A549 (cell line): ENCODE data around the gene PTGFRN. TPM values are rescaled to one million over a fixed set of nuclear protein-coding genes. Genes with fewer than 3 reads are reported as not detected.

Source experiments
- ATAC-seq, 2 experiments: fragments of 200-7000 bp in 1 of 2; fragments of >200 bp in 1 of 2; cut with Nextera tagmentation in 1 of 2; cut with Tn5 transposase in 1 of 2; 3 replicates each; pipeline versions ENCODE4 v1.8.0 to v1.9.1; 2018 to 2020; ENCODE audit warnings: mild to moderate bottlenecking in 1 of 2, moderate library complexity in 1 of 2
- CTCF ChIA-PET: fragments of 300-600 bp; sonication (Branson Sonifier 250); formaldehyde crosslinking; extraction: SDS; loops from one replicate; lab custom pipeline; 2021; ENCODE audit warnings: antibody characterized with exemption, inconsistent platforms; lab: Yijun Ruan, JAX
- POLR2A ChIA-PET: fragments of 350-600 bp; formaldehyde crosslinking; extraction: SDS; loops from one replicate; lab custom pipeline; 2021; ENCODE audit warnings: antibody characterized with exemption, inconsistent platforms; lab: Yijun Ruan, JAX
- DNase-seq, 2 experiments: peaks; one replicate each; pipeline versions ENCODE4 v3.0.0 to v3.0.0-alpha.2; 2011 to 2016; ENCODE audit warnings: low read depth in 1 of 2, low spot score in 1 of 2
- FAIRE-seq: peaks from 2 replicates; lab custom pipeline; 2011; peaks lifted over from hg19 to GRCh38; lab: Jason Lieb, UNC
- H3K27ac ChIP-seq, 2 experiments: fragments of >200 bp; sonication (Bioruptor Twin); formaldehyde crosslinking; 3 replicates each; pipeline ENCODE4 v1.5.1; 2016 to 2017
- H3K4me1 ChIP-seq: fragments of >200 bp; sonication (Bioruptor Twin); formaldehyde crosslinking; 3 replicates; pipeline ENCODE4 v1.6.1; 2016
- H3K4me2 ChIP-seq: fragments of >200 bp; sonication (Bioruptor Twin); formaldehyde crosslinking; 3 replicates; pipeline ENCODE4 v1.6.1; 2016
- H3K4me3 ChIP-seq: fragments of >200 bp; sonication (Bioruptor Twin); formaldehyde crosslinking; 3 replicates; pipeline ENCODE4 v1.5.1; 2016
- H3K9me3 ChIP-seq: fragments of >200 bp; sonication (Bioruptor Twin); formaldehyde crosslinking; 3 replicates; pipeline ENCODE4 v1.6.1; 2016
- CEBPB ChIP-seq, 2 experiments: fragments of >200 bp in 1 of 2; sonication (Bioruptor Twin) in 1 of 2; formaldehyde crosslinking in 1 of 2; IDR thresholded peaks; 2 replicates each; pipeline ENCODE4 v1.6.1; 2012 to 2016
- CHD4 ChIP-seq: fragments of 200-600 bp; sonication (generic); IDR thresholded peaks from 2 replicates; pipeline ENCODE4 v1.6.1; 2016; ENCODE audit warnings: antibody characterized with exemption, mild to moderate bottlenecking, borderline replicate concordance
- FOSL2 ChIP-seq, 2 experiments: fragments of 450-650 bp in 1 of 2; fragments of >200 bp in 1 of 2; sonication (Bioruptor Twin) in 1 of 2; formaldehyde crosslinking; IDR thresholded peaks; 2 replicates each; pipeline versions ENCODE4 v1.5.0 to v1.6.1; 2016 to 2020; ENCODE audit warnings: mild to moderate bottlenecking in 1 of 2, moderate library complexity in 1 of 2
- GATA3 ChIP-seq: IDR thresholded peaks from 2 replicates; pipeline ENCODE4 v1.6.1; 2012; ENCODE audit warnings: borderline replicate concordance
- HDAC2 ChIP-seq: fragments of 200-600 bp; sonication (generic); IDR thresholded peaks from 2 replicates; pipeline ENCODE4 v1.6.1; 2016
- JUN ChIP-seq, 2 experiments: fragments of >200 bp; sonication (Bioruptor Twin); formaldehyde crosslinking; IDR thresholded peaks; 2 replicates in 1 of 2; 3 replicates in 1 of 2; pipeline ENCODE4 v1.6.1; 2016 to 2017
- KDM1A ChIP-seq: fragments of 200-600 bp; sonication (generic); IDR thresholded peaks from 2 replicates; pipeline ENCODE4 v1.6.1; 2016; ENCODE audit warnings: low read depth, mild to moderate bottlenecking
- KDM5A ChIP-seq: fragments of 200-600 bp; sonication (generic); IDR thresholded peaks from 2 replicates; pipeline ENCODE4 v1.6.1; 2016; ENCODE audit warnings: antibody characterized with exemption, mild to moderate bottlenecking
- MAZ ChIP-seq: fragments of 150-350 bp; IDR thresholded peaks from 2 replicates; pipeline ENCODE4 v1.6.1; 2014; ENCODE audit warnings: antibody characterized with exemption, low read depth, low read length, borderline replicate concordance
- MYC ChIP-seq: IDR thresholded peaks from 2 replicates; pipeline ENCODE4 v1.6.1; 2012; ENCODE audit warnings: mild to moderate bottlenecking, inconsistent platforms, low read length, improper control_type of control experiment, borderline replicate concordance
- POLR2AphosphoS2 ChIP-seq: conservative IDR thresholded peaks from 2 replicates; pipeline ENCODE4 v1.6.1; 2012; ENCODE audit warnings: low read length, improper control_type of control experiment, inconsistent platforms
- RARB ChIP-seq: fragments of 250-450 bp; sonication (Bioruptor Pico); IDR thresholded peaks from 2 replicates; pipeline ENCODE4 v1.8.0; 2021; ENCODE audit warnings: mild to moderate bottlenecking, moderate library complexity
- SREBF2 ChIP-seq: fragments of 450-650 bp; IDR thresholded peaks from 2 replicates; pipeline ENCODE4 v1.6.1; 2014; ENCODE audit warnings: mild to moderate bottlenecking, moderate library complexity
- ZFP36 ChIP-seq: fragments of 450-650 bp; IDR thresholded peaks from 2 replicates; pipeline ENCODE4 v1.6.1; 2014; ENCODE audit warnings: borderline replicate concordance; ENCODE audit not compliant: partially characterized antibody
- WGBS: methylation state at CpG from one replicate; pipeline ENCODE4 v1.1.6; 2017; ENCODE audit errors: missing lambda C conversion rate; 5-methylcytosine and 5-hydroxymethylcytosine counted together
- polyA plus RNA-seq, 4 experiments: library from polyadenylated mRNA; depleted of rRNA in 3 of 4; stranded (reverse); fragments of >200 nt; fragmentation: RNase III in 1 of 4; extraction: RNeasy Plus Mini Kit Qiagen cat#74134 plus additional on column Dnase treatment in 1 of 4; gene quantifications; 2 replicates in 3 of 4; 3 replicates in 1 of 4; pipeline ENCODE4 v1.2.3, GENCODE V29; 2011 to 2017
- TF ChIP-seq, protein P1 (sequence below): fragments of 200-600 bp; sonication (generic); IDR thresholded peaks from 2 replicates; pipeline ENCODE4 v1.6.1; 2016; ENCODE audit warnings: antibody characterized with exemption, mild to moderate bottlenecking, moderate library complexity
- TF ChIP-seq, protein P2 (sequence below): fragments of 250-450 bp; sonication (Bioruptor Pico); IDR thresholded peaks from 2 replicates; pipeline ENCODE4 v1.5.0; 2021; ENCODE audit warnings: mild to moderate bottlenecking, moderate library complexity, borderline replicate concordance
- TF ChIP-seq, protein P3 (sequence below): fragments of >200 bp; sonication (Bioruptor Twin); formaldehyde crosslinking; IDR thresholded peaks from 3 replicates; pipeline ENCODE4 v1.6.1; 2016

PTGFRN gene
- polyA plus RNA-seq, 2 of the 4 experiments (the other 2 are of a cell fraction), result 17.4 to 39.0 TPM

DNA sequence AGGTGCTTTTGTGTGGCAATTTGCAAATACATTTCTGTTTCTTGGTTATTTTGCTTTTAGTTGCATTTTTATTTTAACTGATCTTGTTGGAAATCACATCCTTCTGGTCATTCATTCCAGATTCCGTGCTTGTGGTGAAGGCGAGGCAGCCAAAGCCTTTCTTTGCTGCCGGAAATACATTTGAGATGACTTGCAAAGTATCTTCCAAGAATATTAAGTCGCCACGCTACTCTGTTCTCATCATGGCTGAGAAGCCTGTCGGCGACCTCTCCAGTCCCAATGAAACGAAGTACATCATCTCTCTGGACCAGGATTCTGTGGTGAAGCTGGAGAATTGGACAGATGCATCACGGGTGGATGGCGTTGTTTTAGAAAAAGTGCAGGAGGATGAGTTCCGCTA lies 57.1 kb downstream of the PTGFRN start (continued):
- TF ChIP-seq FOSL2 (IDR thresholded peaks at IDR 0.05), result no peak
- TF ChIP-seq FOSL2 (CRISPR knock-in tag; IDR thresholded peaks at IDR 0.05), result no peak
- no peak for TF ChIP-seq ZFP36
- TF ChIP-seq MYC, result no peak
- no peak for TF ChIP-seq HDAC2
- no peak for TF ChIP-seq POLR2AphosphoS2

DNA sequence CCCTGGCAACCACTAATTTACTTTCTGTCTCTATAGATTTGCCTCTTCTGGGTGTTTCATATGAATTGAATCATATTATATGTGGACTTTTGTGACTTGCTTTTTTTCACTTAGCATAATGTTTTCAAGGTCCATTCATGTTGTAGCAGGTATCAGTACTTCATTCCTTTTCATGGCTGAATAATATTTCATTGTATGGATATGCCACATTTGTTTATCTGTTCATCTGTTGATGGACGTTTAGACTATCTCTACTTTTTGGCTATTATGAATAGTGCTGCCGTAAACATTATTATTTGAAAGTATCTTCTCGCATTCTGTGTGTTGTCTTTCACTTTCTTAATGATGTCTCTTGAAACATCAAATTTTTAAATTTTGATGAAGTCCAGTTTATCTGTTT lies 59.0 kb downstream of the PTGFRN start:
- ChIA-PET POLR2A (no interaction called here), CTCF (no interaction called here)
- ATAC-seq (no peak), DNase-seq (no peak), FAIRE-seq (no peak)
- Histone ChIP-seq H3K4me3 (no peak overlapping the region), H3K9me3 (no peaks in the 10 kb centered on the region), H3K27ac (no peak overlapping the region), H3K4me1 (peaks cover 7% of the 10 kb centered on the region; the same call in 1 of the 3 replicates), H3K4me2 (no peak overlapping the region)
- TF ChIP-seq, protein P1, sequence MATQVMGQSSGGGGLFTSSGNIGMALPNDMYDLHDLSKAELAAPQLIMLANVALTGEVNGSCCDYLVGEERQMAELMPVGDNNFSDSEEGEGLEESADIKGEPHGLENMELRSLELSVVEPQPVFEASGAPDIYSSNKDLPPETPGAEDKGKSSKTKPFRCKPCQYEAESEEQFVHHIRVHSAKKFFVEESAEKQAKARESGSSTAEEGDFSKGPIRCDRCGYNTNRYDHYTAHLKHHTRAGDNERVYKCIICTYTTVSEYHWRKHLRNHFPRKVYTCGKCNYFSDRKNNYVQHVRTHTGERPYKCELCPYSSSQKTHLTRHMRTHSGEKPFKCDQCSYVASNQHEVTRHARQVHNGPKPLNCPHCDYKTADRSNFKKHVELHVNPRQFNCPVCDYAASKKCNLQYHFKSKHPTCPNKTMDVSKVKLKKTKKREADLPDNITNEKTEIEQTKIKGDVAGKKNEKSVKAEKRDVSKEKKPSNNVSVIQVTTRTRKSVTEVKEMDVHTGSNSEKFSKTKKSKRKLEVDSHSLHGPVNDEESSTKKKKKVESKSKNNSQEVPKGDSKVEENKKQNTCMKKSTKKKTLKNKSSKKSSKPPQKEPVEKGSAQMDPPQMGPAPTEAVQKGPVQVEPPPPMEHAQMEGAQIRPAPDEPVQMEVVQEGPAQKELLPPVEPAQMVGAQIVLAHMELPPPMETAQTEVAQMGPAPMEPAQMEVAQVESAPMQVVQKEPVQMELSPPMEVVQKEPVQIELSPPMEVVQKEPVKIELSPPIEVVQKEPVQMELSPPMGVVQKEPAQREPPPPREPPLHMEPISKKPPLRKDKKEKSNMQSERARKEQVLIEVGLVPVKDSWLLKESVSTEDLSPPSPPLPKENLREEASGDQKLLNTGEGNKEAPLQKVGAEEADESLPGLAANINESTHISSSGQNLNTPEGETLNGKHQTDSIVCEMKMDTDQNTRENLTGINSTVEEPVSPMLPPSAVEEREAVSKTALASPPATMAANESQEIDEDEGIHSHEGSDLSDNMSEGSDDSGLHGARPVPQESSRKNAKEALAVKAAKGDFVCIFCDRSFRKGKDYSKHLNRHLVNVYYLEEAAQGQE, result no peak
- no peak for TF ChIP-seq CHD4
- TF ChIP-seq, protein P2, sequence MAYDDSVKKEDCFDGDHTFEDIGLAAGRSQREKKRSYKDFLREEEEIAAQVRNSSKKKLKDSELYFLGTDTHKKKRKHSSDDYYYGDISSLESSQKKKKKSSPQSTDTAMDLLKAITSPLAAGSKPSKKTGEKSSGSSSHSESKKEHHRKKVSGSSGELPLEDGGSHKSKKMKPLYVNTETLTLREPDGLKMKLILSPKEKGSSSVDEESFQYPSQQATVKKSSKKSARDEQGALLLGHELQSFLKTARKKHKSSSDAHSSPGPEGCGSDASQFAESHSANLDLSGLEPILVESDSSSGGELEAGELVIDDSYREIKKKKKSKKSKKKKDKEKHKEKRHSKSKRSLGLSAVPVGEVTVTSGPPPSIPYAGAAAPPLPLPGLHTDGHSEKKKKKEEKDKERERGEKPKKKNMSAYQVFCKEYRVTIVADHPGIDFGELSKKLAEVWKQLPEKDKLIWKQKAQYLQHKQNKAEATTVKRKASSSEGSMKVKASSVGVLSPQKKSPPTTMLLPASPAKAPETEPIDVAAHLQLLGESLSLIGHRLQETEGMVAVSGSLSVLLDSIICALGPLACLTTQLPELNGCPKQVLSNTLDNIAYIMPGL, result no peak
- TF ChIP-seq GATA3, result no peak
- no peak for TF ChIP-seq POLR2AphosphoS2
- TF ChIP-seq KDM1A, result no peak
- no peak for TF ChIP-seq MAZ
- no peak for TF ChIP-seq RARB (CRISPR knock-in tag)
- TF ChIP-seq SREBF2, result no peak
- WGBS, result 80% methylated on average over 3 of the region's 3 CpGs

DNA sequence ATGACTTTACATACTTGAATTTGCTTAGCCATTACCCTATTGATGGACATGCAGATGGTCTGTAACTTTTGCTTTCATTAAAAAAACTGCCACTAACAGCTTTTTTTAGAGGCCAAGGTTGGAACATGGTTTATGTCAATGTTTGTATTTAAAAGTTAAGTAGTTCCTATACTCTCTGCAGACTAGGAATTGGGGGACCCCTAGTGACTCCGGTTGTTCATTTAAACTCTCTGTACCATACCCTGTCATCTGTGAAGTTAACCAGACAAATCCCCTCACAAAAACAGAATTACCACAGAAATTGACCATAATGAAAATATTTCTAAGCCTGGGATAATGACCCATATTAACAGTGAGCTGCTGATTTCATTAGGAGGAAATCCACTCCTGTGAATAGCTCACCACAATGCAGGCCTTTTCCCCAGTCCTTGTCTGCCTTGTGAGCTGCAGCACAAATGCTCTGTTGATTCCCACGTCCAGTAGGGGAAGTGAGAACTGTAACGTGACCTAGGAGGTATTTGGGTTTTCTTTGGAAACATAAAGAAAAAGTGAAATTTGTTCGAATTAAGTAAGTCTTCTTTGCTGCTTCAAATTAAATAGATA lies 61.6 kb downstream of the PTGFRN start:
- WGBS, result 78% methylated on average over 4 of the region's 4 CpGs
- TF ChIP-seq KDM5A, result no peak
- no peak for TF ChIP-seq JUN (IDR thresholded peaks at IDR 0.05)
- TF ChIP-seq CEBPB (IDR thresholded peaks at IDR 0.05), result no peak
- TF ChIP-seq, protein P3, sequence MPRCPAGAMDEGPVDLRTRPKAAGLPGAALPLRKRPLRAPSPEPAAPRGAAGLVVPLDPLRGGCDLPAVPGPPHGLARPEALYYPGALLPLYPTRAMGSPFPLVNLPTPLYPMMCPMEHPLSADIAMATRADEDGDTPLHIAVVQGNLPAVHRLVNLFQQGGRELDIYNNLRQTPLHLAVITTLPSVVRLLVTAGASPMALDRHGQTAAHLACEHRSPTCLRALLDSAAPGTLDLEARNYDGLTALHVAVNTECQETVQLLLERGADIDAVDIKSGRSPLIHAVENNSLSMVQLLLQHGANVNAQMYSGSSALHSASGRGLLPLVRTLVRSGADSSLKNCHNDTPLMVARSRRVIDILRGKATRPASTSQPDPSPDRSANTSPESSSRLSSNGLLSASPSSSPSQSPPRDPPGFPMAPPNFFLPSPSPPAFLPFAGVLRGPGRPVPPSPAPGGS, result no peak
- POLR2A ChIA-PET, result no interaction called here

More for the DNA sequence above, 61.6 kb downstream of the PTGFRN start:
- H3K9me3 ChIP-seq, result no peaks in the 10 kb centered on the region
- DNase-seq (no peak), FAIRE-seq (no peak), ATAC-seq (no peak)
- no peak overlapping the region for H3K4me2 ChIP-seq
- no peak overlapping the region for H3K27ac ChIP-seq
- peaks cover 7% of the 10 kb centered on the region; the same call in 1 of the 3 replicates for H3K4me1 ChIP-seq
- CTCF ChIA-PET, result no interaction called here
- H3K4me3 ChIP-seq, result no peak overlapping the region
